Activated T-cell treated with anti-CD3 and anti-CD28 coated beads, Interleukin-2, amount 50 U/mL, for 24 hours (primary cell): Measurements from ENCODE around the gene YIF1A.
A peak's percentile ranks its signal among the peaks of the same experiment; 100 is the strongest.

Experiments used
- DNase-seq: peaks from one replicate; pipeline ENCODE4 v3.0.0-alpha.2; 2020
- H3K27ac Mint-ChIP-seq: 2 replicates; pipeline ENCODE4 v1.8.0; 2020; ENCODE audit warnings: mild to moderate bottlenecking, mixed read lengths
- H3K27me3 Mint-ChIP-seq: 2 replicates; pipeline ENCODE4 v1.8.0; 2020; ENCODE audit warnings: mixed read lengths
- H3K36me3 Mint-ChIP-seq: 2 replicates; pipeline ENCODE4 v1.8.0; 2020; ENCODE audit warnings: low read depth, mixed read lengths
- H3K4me1 Mint-ChIP-seq: 2 replicates; pipeline ENCODE4 v1.8.0; 2020; ENCODE audit warnings: low read depth, mixed read lengths
- H3K4me3 Mint-ChIP-seq: 2 replicates; pipeline ENCODE4 v1.8.0; 2020; ENCODE audit warnings: mild to moderate bottlenecking, moderate library complexity, mixed read lengths
- H3K9me3 Mint-ChIP-seq: 2 replicates; pipeline ENCODE4 v1.8.0; 2020; ENCODE audit warnings: mixed read lengths

Gene YIF1A

GRCh38 chr11:66302656-66303055 lies 13.7 kb upstream of the YIF1A start:
- Mint-ChIP-seq H3K27ac (no peak overlapping the region), H3K4me3 (no peak overlapping the region), H3K36me3 (no peaks in the 10 kb centered on the region), H3K9me3 (no peaks in the 10 kb centered on the region), H3K27me3 (no peaks in the 10 kb centered on the region), H3K4me1 (no peaks in the 10 kb centered on the region)
- DNase-seq, result no peak

- no peaks in the 10 kb centered on the region for H3K4me1 Mint-ChIP-seq
- no peaks in the 10 kb centered on the region for H3K9me3 Mint-ChIP-seq
- H3K27me3 Mint-ChIP-seq, result peaks cover 3% of the 10 kb centered on the region
- H3K36me3 Mint-ChIP-seq, result no peaks in the 10 kb centered on the region
- DNase-seq, result no peak
- no peak overlapping the region for H3K27ac Mint-ChIP-seq
- no peak overlapping the region for H3K4me3 Mint-ChIP-seq
Measured at GRCh38 chr11:66299186-66299585, 10.2 kb upstream of the YIF1A start.

- Mint-ChIP-seq H3K36me3 (no peaks in the 10 kb centered on the region), H3K4me3 (no peak overlapping the region)
Measured at GRCh38 chr11:66297610-66298009, 8.7 kb upstream of the YIF1A start.

DNA sequence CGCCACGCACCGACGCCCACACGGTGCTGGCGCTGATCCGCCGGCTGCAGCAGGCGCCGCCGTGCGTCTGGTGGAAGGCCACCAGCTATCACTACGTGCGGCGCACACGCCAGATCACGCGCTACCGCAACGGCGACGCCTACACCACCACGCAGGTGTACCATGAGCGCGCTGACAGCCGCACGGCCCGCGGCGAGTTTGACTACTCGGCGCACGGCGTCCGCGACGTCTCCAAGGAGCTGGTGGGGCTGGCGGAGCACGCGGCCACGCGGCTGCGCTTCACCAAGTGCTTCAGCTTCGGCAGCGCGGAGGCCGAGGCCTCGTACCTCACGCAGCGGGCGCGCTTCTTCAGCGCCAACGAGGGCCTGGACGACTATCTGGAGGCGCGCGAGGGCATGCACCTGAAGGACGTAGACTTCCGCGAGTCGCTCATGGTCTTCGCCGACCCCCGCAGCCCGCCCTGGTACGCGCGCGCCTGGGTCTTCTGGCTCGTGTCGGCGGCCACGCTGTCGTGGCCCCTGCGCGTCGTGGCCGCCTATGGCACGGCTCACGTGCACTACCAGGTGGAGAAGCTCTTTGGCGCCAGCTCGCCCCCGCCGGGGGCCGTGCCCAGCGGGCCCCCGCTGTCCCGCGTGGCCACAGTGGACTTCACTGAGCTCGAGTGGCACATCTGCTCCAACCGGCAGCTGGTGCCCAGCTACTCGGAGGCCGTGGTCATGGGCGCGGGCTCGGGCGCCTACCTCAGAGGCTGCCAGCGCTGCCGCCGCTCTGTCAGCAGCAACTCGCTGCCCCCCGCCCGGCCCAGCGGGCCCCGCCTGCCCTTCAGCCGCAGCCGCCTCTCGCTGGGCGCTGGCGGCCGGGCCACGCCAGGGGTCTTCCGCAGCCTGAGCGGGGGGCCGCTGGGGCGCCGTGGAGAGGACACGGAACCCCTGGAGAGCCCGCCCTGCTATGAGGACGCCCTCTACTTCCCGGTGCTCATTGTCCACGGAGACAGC lies 6.0 kb upstream of the YIF1A start:
- H3K27ac Mint-ChIP-seq, result no peak overlapping the region
- DNase-seq, result no peak
- H3K4me3 Mint-ChIP-seq, result no peak overlapping the region
- no peaks in the 10 kb centered on the region for H3K9me3 Mint-ChIP-seq
- no peaks in the 10 kb centered on the region for H3K36me3 Mint-ChIP-seq
- peaks cover 26% of the 10 kb centered on the region for H3K27me3 Mint-ChIP-seq
- H3K4me1 Mint-ChIP-seq, result peaks cover 14% of the 10 kb centered on the region

More at GRCh38 chr11:66297610-66298009, 8.7 kb upstream of the YIF1A start:
- Mint-ChIP-seq H3K4me1 (peaks cover 3% of the 10 kb centered on the region), H3K27ac (no peak overlapping the region), H3K27me3 (peaks cover 15% of the 10 kb centered on the region), H3K9me3 (no peaks in the 10 kb centered on the region)
- DNase-seq, result no peak

- no peak for DNase-seq
- Mint-ChIP-seq H3K9me3 (no peaks in the 10 kb centered on the region), H3K36me3 (no peaks in the 10 kb centered on the region), H3K4me1 (peaks cover 21% of the 10 kb centered on the region), H3K27me3 (peaks cover 26% of the 10 kb centered on the region), H3K27ac (no peak overlapping the region), H3K4me3 (no peak overlapping the region)
Measured at GRCh38 chr11:66293777-66294625, 5.1 kb upstream of the YIF1A start.

GRCh38 chr11:66293352-66293751 lies 4.4 kb upstream of the YIF1A start:
- Mint-ChIP-seq H3K9me3 (no peaks in the 10 kb centered on the region), H3K36me3 (peaks cover 2% of the 10 kb centered on the region), H3K4me1 (peaks cover 21% of the 10 kb centered on the region), H3K27ac (no peak overlapping the region), H3K27me3 (peaks cover 26% of the 10 kb centered on the region), H3K4me3 (no peak overlapping the region)
- DNase-seq, result no peak

- Mint-ChIP-seq H3K4me3 (peak overlapping the region; percentile 54), H3K9me3 (no peaks in the 10 kb centered on the region), H3K27me3 (peaks cover 26% of the 10 kb centered on the region), H3K4me1 (peaks cover 26% of the 10 kb centered on the region), H3K27ac (peak overlapping the region; percentile 67), H3K36me3 (peaks cover 5% of the 10 kb centered on the region)
- DNase-seq, result no peak
Measured at GRCh38 chr11:66292543-66293332, 3.8 kb upstream of the YIF1A start.

GRCh38 chr11:66291706-66292542 lies 3.0 kb upstream of the YIF1A start, which contains the start of gene TMEM151A:
TMEM151A (plus strand) TSS chr11:66291894; CDS start chr11:66292014, 120 bp downstream.
- H3K9me3 Mint-ChIP-seq, result no peaks in the 10 kb centered on the region
- peak within 1 kb of the TSS; percentile 93 for H3K4me3 Mint-ChIP-seq
- peaks cover 33% of the 10 kb centered on the region for H3K4me1 Mint-ChIP-seq
- peaks cover 26% of the 10 kb centered on the region for H3K27me3 Mint-ChIP-seq
- peaks cover 8% of the 10 kb centered on the region for H3K36me3 Mint-ChIP-seq
- H3K27ac Mint-ChIP-seq, result peak within 1 kb of the TSS; percentile 67
- peak; percentile 55 for DNase-seq

DNA sequence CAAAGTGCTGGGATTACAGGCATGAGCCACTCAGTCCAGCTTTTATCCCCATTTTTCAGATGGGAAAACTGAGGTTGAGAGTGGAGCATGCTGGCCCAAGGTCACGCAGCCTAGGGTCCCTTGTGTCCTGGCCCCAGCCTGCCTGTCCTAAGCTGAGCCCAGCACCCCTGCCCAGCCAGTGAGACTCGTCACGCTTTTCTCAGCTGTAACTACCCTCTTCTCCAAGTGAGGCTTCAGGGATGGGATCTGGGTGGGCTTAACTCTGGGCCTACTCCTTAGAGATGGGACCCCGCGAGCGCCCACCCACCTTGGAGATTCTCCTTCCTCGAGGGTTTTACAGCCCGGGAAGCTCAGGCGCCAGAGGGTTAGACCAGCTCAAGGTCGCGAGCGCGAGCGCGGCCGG lies 2.4 kb upstream of the YIF1A start:
- Mint-ChIP-seq H3K27me3 (peaks cover 25% of the 10 kb centered on the region), H3K27ac (no peak overlapping the region), H3K4me3 (peak overlapping the region; percentile 15), H3K4me1 (peaks cover 38% of the 10 kb centered on the region), H3K36me3 (peaks cover 14% of the 10 kb centered on the region), H3K9me3 (no peaks in the 10 kb centered on the region)
- DNase-seq, result no peak

GRCh38 chr11:66290330-66290621 lies 1.3 kb upstream of the YIF1A start:
- H3K4me1 Mint-ChIP-seq, result peaks cover 40% of the 10 kb centered on the region
- H3K36me3 Mint-ChIP-seq, result peaks cover 20% of the 10 kb centered on the region
- H3K4me3 Mint-ChIP-seq, result peak overlapping the region; percentile 93
- H3K9me3 Mint-ChIP-seq, result no peaks in the 10 kb centered on the region
- no peak overlapping the region for H3K27ac Mint-ChIP-seq
- no peak for DNase-seq
- peaks cover 22% of the 10 kb centered on the region for H3K27me3 Mint-ChIP-seq

DNA sequence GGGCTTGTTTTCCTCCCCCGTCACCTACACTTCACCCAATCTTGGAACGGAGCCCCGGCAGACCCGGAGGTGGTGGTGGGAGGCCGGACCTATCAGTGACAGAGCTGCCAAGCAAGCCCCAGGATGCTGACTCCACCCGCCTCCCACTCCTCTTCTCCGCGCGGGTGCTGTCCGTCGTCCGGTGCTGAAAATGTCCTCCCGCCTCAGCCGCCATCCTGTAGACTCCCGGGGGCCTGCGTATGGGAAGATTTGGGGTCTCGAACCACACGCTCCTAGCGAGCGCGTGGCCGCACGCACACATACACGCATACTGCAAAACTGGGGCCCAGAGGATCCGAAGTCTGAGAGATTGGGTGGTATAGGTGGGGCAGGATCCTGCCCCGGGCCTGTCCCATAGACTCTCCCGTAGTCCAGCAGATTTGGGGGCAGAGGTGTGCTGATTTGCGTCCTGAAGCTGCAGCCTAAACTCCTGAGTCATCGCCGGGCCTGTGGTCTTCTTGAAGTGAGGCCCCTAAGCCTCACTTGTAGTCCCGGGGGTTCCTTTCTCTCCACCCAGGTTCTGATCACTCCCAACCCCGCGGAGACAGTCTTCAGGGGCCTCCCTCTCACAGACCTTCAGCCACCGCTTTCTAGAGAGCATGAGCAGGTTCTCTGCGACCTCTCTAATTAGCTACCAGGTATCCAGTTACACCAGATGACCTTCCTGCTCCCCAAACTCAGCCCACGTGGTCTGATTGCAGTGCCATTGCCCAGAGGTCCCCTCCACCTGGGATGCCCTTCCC lies 796 bp upstream of the YIF1A start:
- no peak for DNase-seq
- Mint-ChIP-seq H3K9me3 (no peaks in the 10 kb centered on the region), H3K36me3 (peaks cover 25% of the 10 kb centered on the region), H3K27me3 (peaks cover 22% of the 10 kb centered on the region), H3K27ac (peak overlapping the region; percentile 95), H3K4me3 (peak overlapping the region; percentile 93), H3K4me1 (peaks cover 40% of the 10 kb centered on the region)

GRCh38 chr11:66287889-66288670 lies 863 bp downstream of the YIF1A start:
- Mint-ChIP-seq H3K36me3 (peaks cover 36% of the 10 kb centered on the region), H3K9me3 (no peaks in the 10 kb centered on the region), H3K27ac (peak overlapping the region; percentile 92), H3K4me1 (peaks cover 43% of the 10 kb centered on the region), H3K4me3 (peak overlapping the region; percentile 93), H3K27me3 (peaks cover 16% of the 10 kb centered on the region)
- DNase-seq, result no peak
